Mesenchymal stem cell (in vitro differentiated cells and primary cell): ENCODE results near the gene ERC2.

ENCODE experiments used
- DNase-seq: peaks from one replicate; pipeline ENCODE4 v3.0.0-alpha.2; 2013
- H2AFZ ChIP-seq: one replicate; pipeline ENCODE4 v1.6.1; 2013; ENCODE audit warnings: low read depth, mild to moderate bottlenecking, control low read depth, inconsistent platforms, low read length, moderate library complexity
- H2AK5ac ChIP-seq: 2 replicates; pipeline ENCODE4 v1.6.1; 2013; ENCODE audit warnings: low read length, moderate library complexity, mild to moderate bottlenecking, inconsistent platforms; ENCODE audit not compliant: severe bottlenecking
- H2BK120ac ChIP-seq: one replicate; pipeline ENCODE4 v1.6.1; 2013; ENCODE audit warnings: low read depth, mild to moderate bottlenecking, inconsistent platforms, low read length, moderate library complexity
- H2BK12ac ChIP-seq, 2 experiments: one replicate each; pipeline ENCODE4 v1.6.1; 2013; ENCODE audit warnings: inconsistent platforms in 2 of 2, low read length in 2 of 2, mild to moderate bottlenecking in 2 of 2, moderate library complexity in 2 of 2, control low read depth in 1 of 2
- H2BK15ac ChIP-seq: one replicate; pipeline ENCODE4 v1.6.1; 2013; ENCODE audit warnings: mild to moderate bottlenecking, low read depth, inconsistent platforms; ENCODE audit not compliant: poor library complexity, severe bottlenecking
- H2BK5ac ChIP-seq: 2 replicates; pipeline ENCODE4 v1.6.1; 2013; ENCODE audit warnings: low read depth, mild to moderate bottlenecking, low read length, control low read depth, inconsistent platforms; ENCODE audit not compliant: poor library complexity, severe bottlenecking
- H3K14ac ChIP-seq, 2 experiments: one replicate each; pipeline ENCODE4 v1.6.1; 2013; ENCODE audit warnings: inconsistent platforms in 2 of 2, low read length in 2 of 2, control low read depth in 1 of 2, mild to moderate bottlenecking in 1 of 2, moderate library complexity in 1 of 2
- H3K18ac ChIP-seq, 2 experiments: one replicate each; pipeline ENCODE4 v1.6.1; 2013; ENCODE audit warnings: inconsistent platforms in 2 of 2, low read length in 2 of 2, control low read depth in 1 of 2, low read depth in 1 of 2, mild to moderate bottlenecking in 1 of 2
- H3K23ac ChIP-seq, 2 experiments: one replicate each; pipeline ENCODE4 v1.6.1; 2013; ENCODE audit warnings: inconsistent platforms in 2 of 2, low read length in 2 of 2, mild to moderate bottlenecking in 2 of 2, moderate library complexity in 2 of 2, control low read depth in 1 of 2
- H3K27ac ChIP-seq: 2 replicates; pipeline ENCODE4 v1.5.1; 2013; ENCODE audit warnings: mild to moderate bottlenecking, moderate library complexity, low read length, control low read depth, inconsistent platforms; ENCODE audit not compliant: poor library complexity, severe bottlenecking
- H3K27me3 ChIP-seq, 2 experiments: 2 replicates each; pipeline versions ENCODE4 v1.6.1 to v1.7.0; 2013; ENCODE audit warnings: low read length in 2 of 2, mild to moderate bottlenecking in 2 of 2, moderate library complexity in 2 of 2, control low read depth in 1 of 2, inconsistent platforms in 1 of 2; ENCODE audit not compliant: control insufficient read depth in 1 of 2, insufficient read depth in 1 of 2
- H3K36me3 ChIP-seq, 2 experiments: 2 replicates each; pipeline versions ENCODE4 v1.6.1 to v1.7.0; 2013; ENCODE audit warnings: low read length in 2 of 2, control low read depth in 1 of 2, inconsistent platforms in 1 of 2, low read depth in 1 of 2, mild to moderate bottlenecking in 1 of 2; ENCODE audit not compliant: insufficient read depth in 2 of 2, control insufficient read depth in 1 of 2
- H3K4ac ChIP-seq, 2 experiments: one replicate each; pipeline ENCODE4 v1.6.1; 2013; ENCODE audit warnings: inconsistent platforms in 2 of 2, low read length in 2 of 2, mild to moderate bottlenecking in 2 of 2, moderate library complexity in 2 of 2, control low read depth in 1 of 2, low read depth in 1 of 2
- H3K4me1 ChIP-seq: 2 replicates; pipeline ENCODE4 v1.6.1; 2013; ENCODE audit warnings: low read depth, low read length, control low read depth; ENCODE audit not compliant: control insufficient read depth, insufficient read depth
- H3K4me2 ChIP-seq: 2 replicates; pipeline ENCODE4 v1.6.1; 2013; ENCODE audit warnings: low read length, mild to moderate bottlenecking, inconsistent platforms; ENCODE audit not compliant: poor library complexity, severe bottlenecking
- H3K4me3 ChIP-seq, 2 experiments: 2 replicates each; pipeline versions ENCODE4 v1.5.1 to v1.7.0; 2013; ENCODE audit warnings: low read length in 2 of 2, mild to moderate bottlenecking in 2 of 2, control low read depth in 1 of 2, low read depth in 1 of 2; ENCODE audit not compliant: insufficient read depth in 1 of 2
- H3K79me1 ChIP-seq: replicated peaks from 2 replicates; pipeline ENCODE4 v1.6.1; 2013; ENCODE audit warnings: mild to moderate bottlenecking, control low read depth, low read length, inconsistent platforms; ENCODE audit not compliant: poor library complexity, severe bottlenecking
- H3K9ac ChIP-seq: 2 replicates; pipeline ENCODE4 v1.7.0; 2013; ENCODE audit warnings: mild to moderate bottlenecking, low read length, moderate library complexity
- H3K9me3 ChIP-seq: 2 replicates; pipeline ENCODE4 v1.7.0; 2013; ENCODE audit warnings: mild to moderate bottlenecking, low read length; ENCODE audit not compliant: control insufficient read depth
- H4K8ac ChIP-seq: one replicate; pipeline ENCODE4 v1.6.1; 2013; ENCODE audit warnings: inconsistent platforms, mild to moderate bottlenecking, low read length, moderate library complexity
- H4K91ac ChIP-seq: one replicate; pipeline ENCODE4 v1.6.1; 2013; ENCODE audit warnings: mild to moderate bottlenecking, low read length, inconsistent platforms
- WGBS: methylation state at CpG from one replicate; pipeline ENCODE4 v1.1.7; 2013; ENCODE audit warnings: mixed read lengths; 5-methylcytosine and 5-hydroxymethylcytosine counted together

Gene ERC2

DNA sequence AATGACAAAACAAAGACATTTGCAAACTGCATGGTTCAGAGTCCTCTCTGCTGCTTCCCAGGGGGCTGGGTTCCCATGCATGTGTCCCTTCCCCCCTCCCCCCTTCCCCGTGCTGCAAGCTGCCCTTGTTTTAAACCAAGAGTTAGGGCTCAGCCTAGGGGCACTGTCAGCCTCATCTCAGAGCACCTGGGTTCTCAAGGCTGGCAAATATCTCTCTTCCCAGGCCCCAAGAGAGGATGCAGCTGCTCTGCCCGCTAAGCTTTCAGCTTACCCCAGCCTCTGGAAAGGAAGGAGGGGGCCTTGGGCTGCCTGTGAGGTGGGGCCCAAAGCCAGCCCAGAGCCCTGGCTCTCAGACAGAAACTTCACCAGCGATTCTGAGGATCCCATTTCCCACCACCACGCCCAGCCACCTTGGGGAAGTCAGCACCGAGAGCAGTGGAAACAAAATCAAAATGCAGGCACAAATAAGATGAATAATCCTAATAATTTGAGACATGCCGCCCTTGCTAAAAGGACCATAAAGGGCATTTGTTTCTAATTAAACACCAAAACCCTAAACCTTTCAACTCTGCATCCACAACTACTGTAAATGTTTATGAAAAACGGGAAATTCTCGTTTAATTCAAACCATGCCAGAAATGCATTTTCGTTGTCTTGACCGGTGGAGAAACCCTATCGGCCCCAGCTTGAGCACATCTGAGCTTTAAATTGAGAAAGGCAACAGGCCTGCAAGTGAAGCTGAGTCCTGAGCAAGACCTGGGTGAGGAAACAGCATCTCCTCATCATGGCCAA is 913.4 kb downstream of the ERC2 start:
- H3K36me3 ChIP-seq = no peaks in the 10 kb centered on the region
- no peak overlapping the region for H2AK5ac ChIP-seq
- H3K23ac ChIP-seq = no peak overlapping the region
- H3K9me3 ChIP-seq = no peaks in the 10 kb centered on the region
- H3K79me1 ChIP-seq = no peaks in the 10 kb centered on the region
- no peak overlapping the region for H2BK15ac ChIP-seq
- no peak overlapping the region for H3K9ac ChIP-seq
- no peak overlapping the region for H3K4me2 ChIP-seq
- H4K91ac ChIP-seq = no peak overlapping the region
- H2BK120ac ChIP-seq = no peak overlapping the region
- H3K27ac ChIP-seq = no peak overlapping the region
- no peak overlapping the region for H2BK5ac ChIP-seq
- WGBS = 70% methylated on average over 11 of the region's 11 CpGs
- H3K4ac ChIP-seq = no peak overlapping the region
- no peaks in the 10 kb centered on the region for H3K4me1 ChIP-seq
- H4K8ac ChIP-seq = no peak overlapping the region
- peak overlapping the region; percentile 37 to 41 for H3K18ac ChIP-seq
- H3K27me3 ChIP-seq = peaks cover 0 to 10% of the 10 kb centered on the region in 2 experiments
- H3K14ac ChIP-seq = no peak overlapping the region
- H3K4me3 ChIP-seq = no peak overlapping the region
- H2BK12ac ChIP-seq = peak overlapping the region in 1 of 2 experiments; percentile 24
- no peak overlapping the region for H2AFZ ChIP-seq
- no peak for DNase-seq

DNA sequence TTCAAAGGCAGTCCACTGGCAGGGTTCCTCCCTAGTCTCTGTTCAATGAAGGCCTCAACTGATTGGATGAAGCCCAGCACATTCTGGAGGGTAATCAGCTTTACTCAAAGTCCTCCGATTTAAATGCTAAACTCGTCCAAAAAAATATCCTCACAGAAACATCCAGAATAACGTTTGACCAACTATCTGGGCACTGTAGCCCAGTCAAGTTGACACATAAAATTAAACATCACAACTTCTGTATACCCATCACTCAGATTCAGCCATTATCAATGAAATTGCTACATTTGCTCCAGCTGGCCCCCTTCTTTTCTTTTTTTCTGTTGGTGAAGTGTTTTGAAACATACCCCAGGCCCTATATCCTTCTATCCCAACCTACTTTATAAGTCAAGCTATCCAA is 916.6 kb downstream of the ERC2 start:
- Histone ChIP-seq H3K4ac (no peak overlapping the region), H2BK15ac (no peak overlapping the region), H3K4me1 (peaks cover 4% of the 10 kb centered on the region), H2BK5ac (no peak overlapping the region), H3K4me3 (no peak overlapping the region), H3K27ac (no peak overlapping the region), H3K9ac (no peak overlapping the region), H3K4me2 (no peak overlapping the region), H2AK5ac (no peak overlapping the region), H3K36me3 (no peaks in the 10 kb centered on the region), H2BK120ac (no peak overlapping the region), H3K9me3 (no peaks in the 10 kb centered on the region), H3K23ac (no peak overlapping the region), H3K18ac (no peak overlapping the region), H2BK12ac (no peak overlapping the region), H3K79me1 (no peaks in the 10 kb centered on the region), H3K14ac (no peak overlapping the region), H4K8ac (no peak overlapping the region), H2AFZ (no peak overlapping the region), H3K27me3 (peaks cover 15 to 16% of the 10 kb centered on the region in 2 experiments), H4K91ac (no peak overlapping the region)
- 86% methylated on average over 3 of the region's 3 CpGs for WGBS
- no peak for DNase-seq

DNA sequence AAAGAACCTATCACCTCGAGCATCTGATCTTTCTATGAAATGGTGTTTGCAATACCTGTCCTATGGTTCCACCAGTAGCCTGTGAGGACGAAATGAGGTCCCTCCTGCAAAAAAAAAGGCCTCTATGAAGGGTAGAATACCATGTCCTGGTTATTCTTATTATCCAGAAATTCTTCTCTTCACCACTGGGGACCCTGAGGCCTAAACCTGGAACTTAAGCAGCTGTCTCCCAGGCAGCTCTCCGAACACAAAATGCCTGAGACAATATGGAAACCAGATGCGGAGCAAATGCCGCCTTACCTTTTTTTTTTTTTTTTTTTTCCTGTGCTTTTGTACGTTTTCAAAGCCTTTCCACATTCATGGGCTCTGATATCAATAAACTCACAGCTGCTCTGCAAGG is 919.1 kb downstream of the ERC2 start:
- Histone ChIP-seq H3K4me3 (no peak overlapping the region), H3K4ac (no peak overlapping the region), H4K8ac (no peak overlapping the region), H4K91ac (no peak overlapping the region), H3K23ac (no peak overlapping the region), H2AFZ (no peak overlapping the region), H3K14ac (no peak overlapping the region), H2BK120ac (no peak overlapping the region), H3K27ac (no peak overlapping the region), H3K36me3 (no peaks in the 10 kb centered on the region), H3K79me1 (no peaks in the 10 kb centered on the region), H3K9ac (no peak overlapping the region), H3K18ac (no peak overlapping the region), H3K9me3 (no peaks in the 10 kb centered on the region), H3K4me1 (peaks cover 4% of the 10 kb centered on the region), H2AK5ac (no peak overlapping the region), H3K27me3 (peaks cover 20 to 30% of the 10 kb centered on the region in 2 experiments), H2BK5ac (no peak overlapping the region), H2BK12ac (no peak overlapping the region), H2BK15ac (peak overlapping the region; percentile 57), H3K4me2 (no peak overlapping the region)
- peak; percentile 24 for DNase-seq
- WGBS = 86% methylated on average over 5 of the region's 6 CpGs

- H3K4ac ChIP-seq = no peak overlapping the region
- H3K9ac ChIP-seq = no peak overlapping the region
- no peak overlapping the region for H3K14ac ChIP-seq
- H3K4me2 ChIP-seq = no peak overlapping the region
- no peak for DNase-seq
- H3K79me1 ChIP-seq = no peaks in the 10 kb centered on the region
- peak overlapping the region; percentile 17 for H2BK15ac ChIP-seq
- WGBS = 83% methylated on average over 22 of the region's 22 CpGs
- H3K4me3 ChIP-seq = no peak overlapping the region
- peak overlapping the region; percentile 54 for H4K91ac ChIP-seq
- no peak overlapping the region for H3K18ac ChIP-seq
- no peak overlapping the region for H3K27ac ChIP-seq
- peaks cover 4% of the 10 kb centered on the region for H3K4me1 ChIP-seq
- H3K36me3 ChIP-seq = no peaks in the 10 kb centered on the region
- H2AFZ ChIP-seq = no peak overlapping the region
- H2BK5ac ChIP-seq = no peak overlapping the region
- no peaks in the 10 kb centered on the region for H3K9me3 ChIP-seq
- H3K27me3 ChIP-seq = peaks cover 20 to 42% of the 10 kb centered on the region in 2 experiments
- H2AK5ac ChIP-seq = no peak overlapping the region
- H4K8ac ChIP-seq = no peak overlapping the region
- peak overlapping the region in 1 of 2 experiments; percentile 25 for H2BK12ac ChIP-seq
- no peak overlapping the region for H3K23ac ChIP-seq
- H2BK120ac ChIP-seq = no peak overlapping the region
These were observed 921.2 kb downstream of the ERC2 start for GRCh38 chr3:55546866-55547669.
